ENCODE results near the gene SDK1. TPM values are rescaled to one million over a fixed set of nuclear protein-coding genes. Genes with fewer than 3 reads are reported as not detected.

Gene SDK1
- total and polyA plus RNA-seq, 4 experiments from 2014 or later, result 0.06 to 0.26 TPM; not detected in 2

DNA sequence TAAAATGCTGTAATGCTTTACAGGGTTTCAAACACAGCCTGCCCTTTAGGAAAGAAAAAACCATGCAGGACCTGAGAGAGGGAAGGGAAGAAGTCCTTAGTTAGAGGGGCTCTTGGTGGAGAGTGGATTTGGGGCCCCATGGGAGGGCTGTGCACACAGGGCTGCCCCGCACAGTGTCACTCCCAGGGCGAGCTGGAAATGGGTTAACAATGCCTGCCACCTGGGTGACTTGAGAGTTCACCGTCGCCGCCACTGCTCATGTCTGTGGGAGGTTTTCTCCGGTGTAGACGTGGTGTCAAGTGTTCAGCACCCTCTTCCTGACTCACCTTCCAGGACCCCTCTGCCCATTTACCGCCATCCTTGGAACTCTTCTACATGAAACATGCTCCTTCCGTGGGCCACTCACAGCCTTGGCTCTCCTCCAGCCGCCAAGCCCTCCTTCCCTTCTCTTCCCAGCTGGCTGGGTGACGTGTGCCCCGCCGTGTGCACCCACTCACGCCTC is 686.4 kb downstream of the SDK1 start:
- Mint-ChIP-seq H3K36me3 (no peaks in the 10 kb centered on the region), H3K4me3 (no peak overlapping the region), H3K27ac (no peak overlapping the region), H3K4me1 (no peaks in the 10 kb centered on the region), H3K9me3 (no peaks in the 10 kb centered on the region), H3K27me3 (peaks cover 3 to 4% of the 10 kb centered on the region in 2 donors)
- Histone ChIP-seq H3K9me3 (ENCODE audit: control insufficient read depth in 1 of 2, low read length in 2 of 2) (no peaks in the 10 kb centered on the region), H3K4me3 (ENCODE audit: low read length in 2 of 2) (no peak overlapping the region), H3K4me1 (ENCODE audit: insufficient read depth, low read length) (no peaks in the 10 kb centered on the region), H3K36me3 (ENCODE audit: insufficient read depth, low read length) (no peaks in the 10 kb centered on the region), H3K27me3 (ENCODE audit: insufficient read depth, low read length) (no peaks in the 10 kb centered on the region), H3K27ac (ENCODE audit: low read depth, low read length) (no peak overlapping the region)
- CTCF ChIA-PET (ENCODE audit: partially characterized antibody), result no interaction called here
- POLR2A ChIA-PET (ENCODE audit: partially characterized antibody), result no interaction called here
- no peak for DNase-seq
- intact Hi-C loops (cut with micrococcal nuclease), result no loop called here

DNA sequence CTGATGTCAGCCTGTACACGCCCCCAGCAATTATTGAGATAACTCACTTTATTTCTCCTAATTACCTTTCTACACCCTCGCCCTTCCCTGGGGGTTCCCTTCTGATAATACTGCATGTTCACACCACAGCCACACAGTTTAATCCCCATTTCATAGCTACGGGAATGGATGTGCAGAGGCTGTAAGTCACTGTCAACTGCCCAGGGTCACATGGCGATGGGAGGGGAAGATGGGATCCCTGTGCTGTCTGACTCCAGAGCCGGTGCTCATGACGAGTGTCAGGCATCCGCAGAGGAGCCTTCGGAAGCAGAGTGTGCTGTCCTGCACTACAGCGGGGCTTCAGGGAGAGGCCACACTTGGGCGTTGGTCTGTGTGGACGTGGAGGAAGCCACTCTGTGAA is 688.7 kb downstream of the SDK1 start:
- intact Hi-C loops (cut with micrococcal nuclease), result no loop called here
- Mint-ChIP-seq H3K36me3 (no peaks in the 10 kb centered on the region), H3K4me3 (no peak overlapping the region), H3K9me3 (no peaks in the 10 kb centered on the region), H3K4me1 (no peaks in the 10 kb centered on the region), H3K27ac (no peak overlapping the region), H3K27me3 (peaks cover 4 to 5% of the 10 kb centered on the region in 2 donors)
- no peak overlapping the region for H3K4me3 ChIP-seq (ENCODE audit: low read length in 2 of 2)
- no peaks in the 10 kb centered on the region for H3K4me1 ChIP-seq (ENCODE audit: insufficient read depth, low read length)
- CTCF ChIA-PET (ENCODE audit: partially characterized antibody), result no interaction called here
- H3K36me3 ChIP-seq (ENCODE audit: insufficient read depth, low read length), result no peaks in the 10 kb centered on the region
- no peaks in the 10 kb centered on the region for H3K27me3 ChIP-seq (ENCODE audit: insufficient read depth, low read length)
- POLR2A ChIA-PET (ENCODE audit: partially characterized antibody), result no interaction called here
- no peak overlapping the region for H3K27ac ChIP-seq (ENCODE audit: low read depth, low read length)
- no peak for DNase-seq
- H3K9me3 ChIP-seq (ENCODE audit: control insufficient read depth in 1 of 2, low read length in 2 of 2), result no peaks in the 10 kb centered on the region

DNA sequence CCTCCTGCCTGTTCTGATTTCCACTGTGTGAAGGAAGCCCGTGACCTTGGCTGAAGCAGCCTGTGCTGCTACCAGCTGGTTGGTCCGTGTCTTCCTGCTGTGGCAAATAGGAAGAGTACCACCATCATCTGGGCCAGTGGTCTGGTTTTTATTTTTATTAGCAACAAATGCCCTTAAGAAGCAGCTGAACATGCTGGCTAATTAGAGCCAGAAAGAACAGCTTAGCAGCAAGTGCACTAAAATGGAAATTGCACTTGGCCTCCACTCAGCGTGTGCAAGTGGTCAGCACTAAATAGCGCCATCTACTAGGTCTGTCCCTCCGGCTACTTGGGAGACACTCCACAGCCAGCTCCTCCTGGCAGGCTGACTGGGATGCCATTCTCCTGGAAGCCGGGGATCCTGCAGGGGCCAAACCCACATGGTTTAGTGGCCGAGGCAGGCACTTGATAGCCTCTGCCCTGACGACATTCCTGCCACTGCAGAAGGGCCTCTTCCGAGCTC is 690.7 kb downstream of the SDK1 start:
- H3K36me3 Mint-ChIP-seq, result no peaks in the 10 kb centered on the region
- DNase-seq, result no peak
- H3K27me3 Mint-ChIP-seq, result peaks cover 6 to 8% of the 10 kb centered on the region in 2 donors
- H3K4me1 Mint-ChIP-seq, result no peaks in the 10 kb centered on the region
- intact Hi-C loops (cut with micrococcal nuclease), result no loop called here
- no peaks in the 10 kb centered on the region for H3K9me3 ChIP-seq (ENCODE audit: control insufficient read depth in 1 of 2, low read length in 2 of 2)
- ChIA-PET CTCF (ENCODE audit: partially characterized antibody) (no interaction called here), POLR2A (ENCODE audit: partially characterized antibody) (no interaction called here)
- no peak overlapping the region for H3K27ac Mint-ChIP-seq
- H3K4me1 ChIP-seq (ENCODE audit: insufficient read depth, low read length), result no peaks in the 10 kb centered on the region
- H3K27me3 ChIP-seq (ENCODE audit: insufficient read depth, low read length), result no peaks in the 10 kb centered on the region
- H3K27ac ChIP-seq (ENCODE audit: low read depth, low read length), result no peak overlapping the region
- no peaks in the 10 kb centered on the region for H3K9me3 Mint-ChIP-seq
- no peaks in the 10 kb centered on the region for H3K36me3 ChIP-seq (ENCODE audit: insufficient read depth, low read length)
- H3K4me3 ChIP-seq (ENCODE audit: low read length in 2 of 2), result no peak overlapping the region
- H3K4me3 Mint-ChIP-seq, result no peak overlapping the region

DNA sequence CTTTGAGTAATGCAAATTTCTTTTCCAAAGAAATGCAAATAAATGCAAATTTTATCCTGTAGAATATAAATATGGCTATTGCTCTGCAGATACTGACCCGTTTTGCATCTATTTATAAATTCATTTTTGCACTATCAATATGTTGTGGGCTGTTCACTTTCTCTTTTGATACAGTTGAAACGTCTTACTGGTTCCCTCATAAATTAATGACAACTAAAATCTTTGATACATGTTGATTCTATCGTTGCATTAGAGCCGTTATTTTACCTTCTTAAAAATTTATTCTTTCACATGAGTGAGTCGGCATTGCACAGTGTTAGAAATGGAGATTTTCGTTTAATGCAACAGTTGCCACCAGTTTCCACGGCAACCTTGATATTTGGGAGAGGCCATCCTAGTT is 691.8 kb downstream of the SDK1 start:
- no peaks in the 10 kb centered on the region for H3K9me3 ChIP-seq (ENCODE audit: control insufficient read depth in 1 of 2, low read length in 2 of 2)
- no peaks in the 10 kb centered on the region for H3K9me3 Mint-ChIP-seq
- peaks cover 6 to 10% of the 10 kb centered on the region in 2 donors for H3K27me3 Mint-ChIP-seq
- no peak for DNase-seq
- H3K36me3 ChIP-seq (ENCODE audit: insufficient read depth, low read length), result no peaks in the 10 kb centered on the region
- no peaks in the 10 kb centered on the region for H3K36me3 Mint-ChIP-seq
- H3K27me3 ChIP-seq (ENCODE audit: insufficient read depth, low read length), result no peaks in the 10 kb centered on the region
- H3K4me3 Mint-ChIP-seq, result no peak overlapping the region
- ChIA-PET POLR2A (ENCODE audit: partially characterized antibody) (no interaction called here), CTCF (ENCODE audit: partially characterized antibody) (no interaction called here)
- H3K4me3 ChIP-seq (ENCODE audit: low read length in 2 of 2), result no peak overlapping the region
- no peak overlapping the region for H3K27ac Mint-ChIP-seq
- no peaks in the 10 kb centered on the region for H3K4me1 ChIP-seq (ENCODE audit: insufficient read depth, low read length)
- intact Hi-C loops (cut with micrococcal nuclease), result no loop called here
- H3K27ac ChIP-seq (ENCODE audit: low read depth, low read length), result no peak overlapping the region
- no peaks in the 10 kb centered on the region for H3K4me1 Mint-ChIP-seq

DNA sequence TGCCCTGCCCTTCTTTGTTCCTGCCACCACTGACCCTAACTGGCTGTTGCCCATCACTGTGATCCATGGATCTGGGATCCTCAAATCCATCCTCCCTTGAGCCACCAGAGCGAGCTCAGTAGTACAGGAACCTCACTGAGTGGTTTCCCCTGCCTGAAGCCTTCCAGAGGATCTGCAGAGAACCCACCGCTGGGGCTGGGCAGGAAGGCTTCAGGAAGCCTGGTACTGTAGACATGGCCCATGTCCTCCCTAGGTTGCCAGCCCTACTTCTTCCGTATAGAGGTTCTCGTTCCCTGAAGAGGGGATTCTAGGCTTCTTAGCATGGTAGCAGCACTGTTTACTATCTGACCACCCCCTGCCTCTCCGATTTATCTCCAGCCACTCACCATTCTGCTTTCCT is 693.7 kb downstream of the SDK1 start:
- no peaks in the 10 kb centered on the region for H3K4me1 Mint-ChIP-seq

DNA sequence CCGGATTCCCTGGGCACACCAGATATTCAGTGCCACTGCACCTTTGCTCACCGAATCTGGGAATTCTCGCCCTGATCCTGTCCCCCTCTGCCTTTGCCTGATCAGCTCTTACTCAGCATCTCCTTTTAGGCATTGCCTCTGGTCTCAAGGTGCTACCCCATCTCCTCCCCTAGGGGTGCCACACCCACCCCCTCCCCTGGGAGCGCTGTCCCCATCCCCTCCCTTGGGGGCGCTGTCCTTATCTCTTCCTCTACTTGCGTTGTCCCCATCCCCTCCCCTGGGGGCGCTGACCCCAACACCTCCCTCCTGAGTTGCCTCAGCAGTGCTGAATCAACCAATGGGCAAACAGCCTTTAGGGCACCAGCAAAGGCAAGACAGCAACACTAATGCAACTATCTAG is 694.1 kb downstream of the SDK1 start:
- H3K9me3 Mint-ChIP-seq, result no peaks in the 10 kb centered on the region
- intact Hi-C loops (cut with micrococcal nuclease), result no loop called here
- no peak overlapping the region for H3K27ac Mint-ChIP-seq

More for the DNA sequence above, 693.7 kb downstream of the SDK1 start:
- Histone ChIP-seq H3K4me1 (ENCODE audit: insufficient read depth, low read length) (no peaks in the 10 kb centered on the region), H3K4me3 (ENCODE audit: low read length in 2 of 2) (no peak overlapping the region), H3K9me3 (ENCODE audit: control insufficient read depth in 1 of 2, low read length in 2 of 2) (no peaks in the 10 kb centered on the region), H3K27ac (ENCODE audit: low read depth, low read length) (no peak overlapping the region), H3K36me3 (ENCODE audit: insufficient read depth, low read length) (no peaks in the 10 kb centered on the region), H3K27me3 (ENCODE audit: insufficient read depth, low read length) (no peaks in the 10 kb centered on the region)
- Mint-ChIP-seq H3K27ac (no peak overlapping the region), H3K36me3 (no peaks in the 10 kb centered on the region), H3K27me3 (peaks cover 5 to 12% of the 10 kb centered on the region in 2 donors), H3K4me3 (no peak overlapping the region), H3K9me3 (no peaks in the 10 kb centered on the region)
- no peak for DNase-seq
- POLR2A ChIA-PET (ENCODE audit: partially characterized antibody), result no interaction called here
- CTCF ChIA-PET (ENCODE audit: partially characterized antibody), result no interaction called here
- intact Hi-C loops (cut with micrococcal nuclease), result no loop called here

DNA sequence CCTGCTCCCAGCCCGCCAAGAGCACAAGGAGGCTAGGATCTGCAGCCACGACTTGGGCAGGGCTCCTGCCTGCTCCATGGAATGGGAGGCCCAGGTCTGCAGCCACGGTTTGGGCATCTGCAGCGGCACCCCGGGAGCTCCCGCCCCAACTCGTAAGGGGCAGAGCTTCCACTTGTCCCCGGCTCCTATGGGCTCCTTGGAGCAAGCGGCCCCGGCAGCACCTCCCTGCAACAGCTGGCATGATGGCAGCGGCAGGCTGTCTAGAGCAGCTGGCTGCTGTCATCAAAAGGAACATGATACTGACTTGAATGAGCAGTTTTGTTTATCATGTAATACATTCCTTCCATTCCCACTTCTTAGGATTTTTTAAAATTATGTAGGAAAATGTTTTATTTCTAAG is 697.0 kb downstream of the SDK1 start:
- no peak for DNase-seq
- Mint-ChIP-seq H3K9me3 (no peaks in the 10 kb centered on the region), H3K27me3 (peaks cover 7 to 13% of the 10 kb centered on the region in 2 donors), H3K36me3 (no peaks in the 10 kb centered on the region), H3K4me1 (no peaks in the 10 kb centered on the region), H3K27ac (no peak overlapping the region), H3K4me3 (no peak overlapping the region)
- Histone ChIP-seq H3K4me3 (ENCODE audit: low read length in 2 of 2) (no peak overlapping the region), H3K27ac (ENCODE audit: low read depth, low read length) (no peak overlapping the region), H3K4me1 (ENCODE audit: insufficient read depth, low read length) (no peaks in the 10 kb centered on the region), H3K9me3 (ENCODE audit: control insufficient read depth in 1 of 2, low read length in 2 of 2) (no peaks in the 10 kb centered on the region), H3K27me3 (ENCODE audit: insufficient read depth, low read length) (no peaks in the 10 kb centered on the region), H3K36me3 (ENCODE audit: insufficient read depth, low read length) (no peaks in the 10 kb centered on the region)
- intact Hi-C loops (cut with micrococcal nuclease), result no loop called here
- ChIA-PET CTCF (ENCODE audit: partially characterized antibody) (no interaction called here), POLR2A (ENCODE audit: partially characterized antibody) (no interaction called here)

More for the DNA sequence above, 694.1 kb downstream of the SDK1 start:
- ChIA-PET POLR2A (ENCODE audit: partially characterized antibody) (no interaction called here), CTCF (ENCODE audit: partially characterized antibody) (no interaction called here)
- peaks cover 5 to 12% of the 10 kb centered on the region in 2 donors for H3K27me3 Mint-ChIP-seq
- H3K36me3 Mint-ChIP-seq, result no peaks in the 10 kb centered on the region
- H3K4me3 Mint-ChIP-seq, result no peak overlapping the region
- H3K36me3 ChIP-seq (ENCODE audit: insufficient read depth, low read length), result no peaks in the 10 kb centered on the region
- no peaks in the 10 kb centered on the region for H3K4me1 ChIP-seq (ENCODE audit: insufficient read depth, low read length)
- H3K4me3 ChIP-seq (ENCODE audit: low read length in 2 of 2), result no peak overlapping the region
- H3K4me1 Mint-ChIP-seq, result no peaks in the 10 kb centered on the region
- no peaks in the 10 kb centered on the region for H3K9me3 ChIP-seq (ENCODE audit: control insufficient read depth in 1 of 2, low read length in 2 of 2)
- H3K27ac ChIP-seq (ENCODE audit: low read depth, low read length), result no peak overlapping the region
- no peaks in the 10 kb centered on the region for H3K27me3 ChIP-seq (ENCODE audit: insufficient read depth, low read length)
- DNase-seq, result no peak

DNA sequence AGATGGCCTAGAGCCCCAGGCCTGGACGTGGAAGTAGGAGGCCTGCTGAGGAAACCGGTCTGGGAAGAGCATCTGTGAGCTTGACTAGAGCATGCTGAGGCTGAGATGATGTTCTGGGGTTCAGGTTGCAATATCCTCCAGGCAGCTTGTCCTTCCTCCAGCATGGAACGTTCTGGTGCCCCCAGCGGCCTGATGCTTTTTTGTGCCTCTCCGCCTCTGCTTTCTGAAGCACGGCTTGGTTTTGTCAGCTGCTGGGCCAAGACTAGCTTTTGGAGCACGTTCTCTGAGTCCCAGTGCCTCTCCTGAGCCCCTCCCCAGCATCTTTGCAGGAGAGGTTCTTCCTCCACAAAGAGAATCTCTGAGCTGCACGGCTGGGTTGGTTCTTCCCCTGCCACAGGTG is 699.1 kb downstream of the SDK1 start:
- intact Hi-C loops (cut with micrococcal nuclease), result no loop called here
- Mint-ChIP-seq H3K36me3 (no peaks in the 10 kb centered on the region), H3K9me3 (no peaks in the 10 kb centered on the region), H3K27me3 (peaks cover 10 to 12% of the 10 kb centered on the region in 2 donors), H3K4me1 (no peaks in the 10 kb centered on the region), H3K4me3 (no peak overlapping the region), H3K27ac (no peak overlapping the region)
- no peaks in the 10 kb centered on the region for H3K4me1 ChIP-seq (ENCODE audit: insufficient read depth, low read length)
- H3K27me3 ChIP-seq (ENCODE audit: insufficient read depth, low read length), result no peaks in the 10 kb centered on the region
- no peaks in the 10 kb centered on the region for H3K36me3 ChIP-seq (ENCODE audit: insufficient read depth, low read length)
- CTCF ChIA-PET (ENCODE audit: partially characterized antibody), result no interaction called here
- no peaks in the 10 kb centered on the region for H3K9me3 ChIP-seq (ENCODE audit: control insufficient read depth in 1 of 2, low read length in 2 of 2)
- H3K4me3 ChIP-seq (ENCODE audit: low read length in 2 of 2), result no peak overlapping the region
- H3K27ac ChIP-seq (ENCODE audit: low read depth, low read length), result no peak overlapping the region
- POLR2A ChIA-PET (ENCODE audit: partially characterized antibody), result no interaction called here
- DNase-seq, result no peak

Data from CD4-positive, alpha-beta memory T cell (primary cell).